ENCODE measurements around the gene DUOX1. TPM values are rescaled to one million over a fixed set of nuclear protein-coding genes. Genes with fewer than 3 reads are reported as not detected.

DUOX1 gene
- total and polyA plus RNA-seq, 2 of the 13 experiments (the other 11 are each of a cell fraction or from before 2014, with no cell fraction given), result 0.03 TPM; not detected in 1

GRCh38 chr15:45118131-45118588 is 11.6 kb upstream of the DUOX1 start (continued):
- no peak for TF ChIP-seq ZNF562 (CRISPR knock-in tag; IDR thresholded peaks at IDR 0.05; ENCODE audit: borderline replicate concordance)
- peak; percentile 48; the same call in 1 of the 2 replicates for TF ChIP-seq SMAD1 (CRISPR knock-in tag; IDR thresholded peaks at IDR 0.05; ENCODE audit: borderline replicate concordance, low read depth)
- no peak for TF ChIP-seq ZNF296 (CRISPR knock-in tag; conservative IDR thresholded peaks at IDR 0.05)
- TF ChIP-seq ARID5B (CRISPR knock-in tag; IDR thresholded peaks at IDR 0.05), result 0 out of 2 replicates have a peak, but pooled peaks have one; percentile 48
- TF ChIP-seq KMT2B (CRISPR knock-in tag; IDR thresholded peaks at IDR 0.05), result peak; percentile 46; the same call in 1 of the 2 replicates
- 0 out of 2 replicates have a peak, but pooled peaks have one; percentile 24 for TF ChIP-seq ZNF746 (CRISPR knock-in tag; IDR thresholded peaks at IDR 0.05)
- TF ChIP-seq EEA1 (CRISPR knock-in tag; IDR thresholded peaks at IDR 0.05; ENCODE audit: borderline replicate concordance), result no peak
- no peak for TF ChIP-seq ZFYVE20 (CRISPR knock-in tag; IDR thresholded peaks at IDR 0.05; ENCODE audit: borderline replicate concordance, low read depth)
- no peak for TF ChIP-seq ATAD3A (CRISPR knock-in tag; IDR thresholded peaks at IDR 0.05)
- TF ChIP-seq ZBTB42 (CRISPR knock-in tag; IDR thresholded peaks at IDR 0.05), result peak; percentile 59; the same call in 1 of the 2 replicates
- no peak for TF ChIP-seq ZSCAN12 (CRISPR knock-in tag; IDR thresholded peaks at IDR 0.05)
- peak; percentile 48; the same call in 1 of the 2 replicates for TF ChIP-seq ZNF788 (CRISPR knock-in tag; IDR thresholded peaks at IDR 0.05; ENCODE audit: borderline replicate concordance)
- TF ChIP-seq ZNF484 (CRISPR knock-in tag; IDR thresholded peaks at IDR 0.05; ENCODE audit: borderline replicate concordance, low read depth), result no peak
- TF ChIP-seq ZEB1 (IDR thresholded peaks at IDR 0.05; ENCODE audit: insufficient replicate concordance, low read depth), result no peak
